HS-5 (cell line): ENCODE data around the gene SNX7.

Experiments used
- DNase-seq: peaks from one replicate; pipeline ENCODE4 v3.0.0-alpha.2; 2012; ENCODE audit warnings: low read depth

The SNX7 gene

GRCh38 chr1:98769162-98769561 lies 107.6 kb downstream of the SNX7 start:
- DNase-seq = no peak

- DNase-seq = no peak
Measured at GRCh38 chr1:98781906-98782305, 120.4 kb downstream of the SNX7 start.

GRCh38 chr1:98783821-98784220 lies 122.3 kb downstream of the SNX7 start:
- no peak for DNase-seq

GRCh38 chr1:98791498-98791897 lies 130.0 kb downstream of the SNX7 start:
- no peak for DNase-seq

GRCh38 chr1:98792123-98792522 lies 130.6 kb downstream of the SNX7 start:
- DNase-seq = no peak

GRCh38 chr1:98793136-98793535 lies 131.6 kb downstream of the SNX7 start:
- no peak for DNase-seq

- DNase-seq = peak; percentile 43
Measured at GRCh38 chr1:98794196-98794886, 132.8 kb downstream of the SNX7 start.

- no peak for DNase-seq
Measured at GRCh38 chr1:98796049-98796448, 134.5 kb downstream of the SNX7 start.

GRCh38 chr1:98797506-98797905 lies 136.0 kb downstream of the SNX7 start:
- no peak for DNase-seq
